Liver (tissue), 9 donors: ENCODE data around the gene TRIM65. TPM values are rescaled to one million over a fixed set of nuclear protein-coding genes. Genes with fewer than 3 reads are reported as not detected.

Source experiments
- DNase-seq: peaks from one replicate; pipeline ENCODE4 v3.0.0-alpha.2; 2017; ENCODE audit warnings: low spot score
- H3K27ac ChIP-seq, 2 donors: one replicate each; pipeline ENCODE4 v1.7.0; 2013; ENCODE audit warnings: inconsistent platforms in 2 of 2, low read length in 2 of 2, control low read depth in 1 of 2, low read depth in 1 of 2, mild to moderate bottlenecking in 1 of 2
- H3K27me3 ChIP-seq, 4 donors: one replicate each; pipeline versions ENCODE4 v1.6.1 to v1.7.0; 2013; ENCODE audit warnings: low read length in 3 of 4, inconsistent platforms in 1 of 4, mild to moderate bottlenecking in 1 of 4, moderate library complexity in 1 of 4; ENCODE audit not compliant: control insufficient read depth in 4 of 4, insufficient read depth in 4 of 4
- H3K36me3 ChIP-seq, 4 donors: one replicate each; pipeline versions ENCODE4 v1.6.1 to v1.7.0; 2013; ENCODE audit warnings: low read length in 3 of 4, mild to moderate bottlenecking in 3 of 4, low read depth in 1 of 4, moderate library complexity in 1 of 4; ENCODE audit not compliant: control insufficient read depth in 4 of 4, insufficient read depth in 3 of 4
- H3K4me1 ChIP-seq, 4 donors: one replicate each; pipeline versions ENCODE4 v1.6.1 to v1.7.0; 2013; ENCODE audit warnings: low read length in 3 of 4, mild to moderate bottlenecking in 3 of 4, moderate library complexity in 1 of 4; ENCODE audit not compliant: control insufficient read depth in 4 of 4, insufficient read depth in 4 of 4
- H3K4me3 ChIP-seq, 3 donors: one replicate each; pipeline versions ENCODE4 v1.6.1 to v1.7.0; 2013; ENCODE audit warnings: low read length in 3 of 3, control low read depth in 1 of 3, low read depth in 1 of 3, mild to moderate bottlenecking in 1 of 3
- H3K9ac ChIP-seq, 2 donors: one replicate each; pipeline ENCODE4 v1.7.0; 2013; ENCODE audit warnings: low read length in 2 of 2, mild to moderate bottlenecking in 2 of 2, moderate library complexity in 2 of 2, control low read depth in 1 of 2, low read depth in 1 of 2
- H3K9me3 ChIP-seq, 4 donors: one replicate each; pipeline versions ENCODE4 v1.6.1 to v1.7.0; 2013; ENCODE audit warnings: low read length in 3 of 4; ENCODE audit not compliant: control insufficient read depth in 4 of 4
- EGR1 ChIP-seq, 2 donors: IDR thresholded peaks; 2 replicates each; pipeline ENCODE4 v1.6.1; 2016 to 2018; ENCODE audit warnings: antibody characterized with exemption in 2 of 2, low read depth in 2 of 2
- FOXA1 ChIP-seq: IDR thresholded peaks from 2 replicates; pipeline ENCODE4 v1.6.1; 2016; ENCODE audit warnings: antibody characterized with exemption
- FOXA2 ChIP-seq: IDR thresholded peaks from 2 replicates; pipeline ENCODE4 v1.6.1; 2016; ENCODE audit warnings: antibody characterized with exemption
- GABPA ChIP-seq, 2 donors: IDR thresholded peaks in 1 of 2; conservative IDR thresholded peaks in 1 of 2; 2 replicates each; pipeline ENCODE4 v1.6.1; 2016; ENCODE audit warnings: antibody characterized with exemption in 2 of 2, mild to moderate bottlenecking in 1 of 2, moderate library complexity in 1 of 2
- HNF4A ChIP-seq, 2 donors: conservative IDR thresholded peaks; 2 replicates each; pipeline ENCODE4 v1.6.1; 2016; ENCODE audit warnings: antibody characterized with exemption in 2 of 2, mild to moderate bottlenecking in 2 of 2
- HNF4G ChIP-seq: IDR thresholded peaks from 2 replicates; pipeline ENCODE4 v1.6.1; 2016; ENCODE audit warnings: antibody characterized with exemption
- JUND ChIP-seq, 2 donors: IDR thresholded peaks; 2 replicates each; pipeline ENCODE4 v1.6.1; 2016; ENCODE audit warnings: antibody characterized with exemption in 2 of 2
- NR2F2 ChIP-seq: IDR thresholded peaks from 2 replicates; pipeline ENCODE4 v1.6.1; 2016; ENCODE audit warnings: antibody characterized with exemption
- RAD21 ChIP-seq, 2 donors: IDR thresholded peaks; 2 replicates each; pipeline ENCODE4 v1.6.1; 2016; ENCODE audit warnings: antibody characterized with exemption in 2 of 2, mild to moderate bottlenecking in 2 of 2
- RXRA ChIP-seq, 2 donors: IDR thresholded peaks; 2 replicates each; pipeline ENCODE4 v1.6.1; 2017 to 2018; ENCODE audit warnings: antibody characterized with exemption in 2 of 2, mild to moderate bottlenecking in 1 of 2
- SP1 ChIP-seq: IDR thresholded peaks from 2 replicates; pipeline ENCODE4 v1.6.1; 2018; ENCODE audit warnings: antibody characterized with exemption, mild to moderate bottlenecking
- TAF1 ChIP-seq: conservative IDR thresholded peaks from 2 replicates; pipeline ENCODE4 v1.6.1; 2016; ENCODE audit warnings: antibody characterized with exemption, mild to moderate bottlenecking
- YY1 ChIP-seq: IDR thresholded peaks from 2 replicates; pipeline ENCODE4 v1.6.1; 2016; ENCODE audit warnings: antibody characterized with exemption, mild to moderate bottlenecking
- WGBS: extraction: QIAGEN DNeasy Blood & Tissue Kit; methylation state at CpG from one replicate; pipeline ENCODE4 v1.1.7; 2013; 5-methylcytosine and 5-hydroxymethylcytosine counted together
- polyA plus RNA-seq, 2 donors: library from polyadenylated mRNA; stranded (reverse) in 1 of 2; unstranded in 1 of 2; fragments of 200-250 nt in 1 of 2; fragments of >200 nt in 1 of 2; fragmentation: Nextera tagmentation in 1 of 2; extraction: Ambion mirVana in 1 of 2; gene quantifications; one replicate each; pipeline versions ENCODE4 v1.2.1 to v1.2.3, GENCODE V29; 2013 to 2015
- total RNA-seq, 2 donors: library from RNA; depleted of rRNA; stranded (reverse); fragments of >200 nt; gene quantifications; one replicate each; pipeline ENCODE4 v1.2.3, GENCODE V29; 2014
- TF ChIP-seq, protein P1 (sequence below): IDR thresholded peaks from 2 replicates; pipeline ENCODE4 v1.6.1; 2016; ENCODE audit warnings: antibody characterized with exemption
- TF ChIP-seq, protein P2 (sequence below): fragments of 150-350 bp; IDR thresholded peaks from 2 replicates; pipeline ENCODE4 v1.5.1; 2017; ENCODE audit warnings: improper control_type of control experiment, low read depth, low read length; ENCODE audit not compliant: missing input control
- donor health status: healthy.
- donor health status: healthy.
- donor health status: healthy.
- donor health status: healthy.
- donor health status: healthy.

Gene TRIM65, protein sequence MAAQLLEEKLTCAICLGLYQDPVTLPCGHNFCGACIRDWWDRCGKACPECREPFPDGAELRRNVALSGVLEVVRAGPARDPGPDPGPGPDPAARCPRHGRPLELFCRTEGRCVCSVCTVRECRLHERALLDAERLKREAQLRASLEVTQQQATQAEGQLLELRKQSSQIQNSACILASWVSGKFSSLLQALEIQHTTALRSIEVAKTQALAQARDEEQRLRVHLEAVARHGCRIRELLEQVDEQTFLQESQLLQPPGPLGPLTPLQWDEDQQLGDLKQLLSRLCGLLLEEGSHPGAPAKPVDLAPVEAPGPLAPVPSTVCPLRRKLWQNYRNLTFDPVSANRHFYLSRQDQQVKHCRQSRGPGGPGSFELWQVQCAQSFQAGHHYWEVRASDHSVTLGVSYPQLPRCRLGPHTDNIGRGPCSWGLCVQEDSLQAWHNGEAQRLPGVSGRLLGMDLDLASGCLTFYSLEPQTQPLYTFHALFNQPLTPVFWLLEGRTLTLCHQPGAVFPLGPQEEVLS
- total RNA-seq, result 1 to 10 TPM; 7.7 to 8.6 TPM
- 1 to 10 TPM; 1.5 to 5.3 TPM for polyA plus RNA-seq

DNA sequence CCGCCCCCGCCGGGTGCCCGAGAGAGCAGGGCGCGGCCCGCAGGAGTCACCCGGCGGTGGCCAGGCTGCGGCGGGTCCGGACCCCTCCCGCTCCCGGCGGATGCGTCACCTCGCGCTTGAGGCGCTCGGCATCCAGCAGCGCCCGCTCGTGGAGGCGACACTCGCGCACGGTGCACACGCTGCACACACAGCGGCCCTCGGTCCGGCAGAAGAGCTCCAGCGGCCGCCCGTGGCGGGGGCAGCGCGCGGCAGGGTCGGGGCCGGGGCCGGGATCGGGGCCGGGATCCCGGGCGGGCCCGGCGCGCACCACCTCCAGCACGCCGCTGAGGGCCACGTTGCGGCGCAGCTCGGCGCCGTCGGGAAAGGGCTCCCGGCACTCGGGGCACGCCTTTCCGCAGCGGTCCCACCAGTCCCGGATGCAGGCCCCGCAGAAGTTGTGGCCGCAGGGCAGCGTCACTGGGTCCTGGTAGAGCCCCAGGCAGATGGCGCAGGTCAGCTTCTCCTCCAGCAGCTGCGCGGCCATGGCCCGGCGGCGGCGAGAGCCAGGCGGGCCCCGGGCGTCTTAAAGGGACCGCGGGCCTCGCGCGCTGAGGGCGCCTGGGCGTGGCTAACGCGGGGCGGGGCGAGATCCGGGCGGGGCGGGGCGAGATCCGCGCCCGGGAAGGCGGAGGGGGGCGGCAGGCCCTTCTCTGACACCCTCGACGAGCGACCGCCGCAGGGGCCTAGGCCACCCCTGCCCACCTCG, at the start of gene TRIM65:
Gene TRIM65, minus strand, starts transcription at position 537 of the 745 bp plus-strand sequence. Its CDS starts 14 bp downstream, at position 523.
- peak within 1 kb of the TSS in 1 of 2 donors; percentile 76 for H3K9ac ChIP-seq
- TF ChIP-seq HNF4A (conservative IDR thresholded peaks at IDR 0.05) (no peak), JUND (IDR thresholded peaks at IDR 0.05) (no peak), RAD21 (IDR thresholded peaks at IDR 0.05) (peak in 1 of 2 donors; percentile 31), FOXA2 (no peak), GABPA (IDR thresholded peaks at IDR 0.05 in 1 of 2, conservative IDR thresholded peaks at IDR 0.05 in 1 of 2) (no peak), YY1 (peak; percentile 55), NR2F2 (no peak), RXRA (IDR thresholded peaks at IDR 0.05) (no peak)
- TF ChIP-seq, protein P1, sequence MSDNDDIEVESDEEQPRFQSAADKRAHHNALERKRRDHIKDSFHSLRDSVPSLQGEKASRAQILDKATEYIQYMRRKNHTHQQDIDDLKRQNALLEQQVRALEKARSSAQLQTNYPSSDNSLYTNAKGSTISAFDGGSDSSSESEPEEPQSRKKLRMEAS, result no peak
- TF ChIP-seq, protein P2, sequence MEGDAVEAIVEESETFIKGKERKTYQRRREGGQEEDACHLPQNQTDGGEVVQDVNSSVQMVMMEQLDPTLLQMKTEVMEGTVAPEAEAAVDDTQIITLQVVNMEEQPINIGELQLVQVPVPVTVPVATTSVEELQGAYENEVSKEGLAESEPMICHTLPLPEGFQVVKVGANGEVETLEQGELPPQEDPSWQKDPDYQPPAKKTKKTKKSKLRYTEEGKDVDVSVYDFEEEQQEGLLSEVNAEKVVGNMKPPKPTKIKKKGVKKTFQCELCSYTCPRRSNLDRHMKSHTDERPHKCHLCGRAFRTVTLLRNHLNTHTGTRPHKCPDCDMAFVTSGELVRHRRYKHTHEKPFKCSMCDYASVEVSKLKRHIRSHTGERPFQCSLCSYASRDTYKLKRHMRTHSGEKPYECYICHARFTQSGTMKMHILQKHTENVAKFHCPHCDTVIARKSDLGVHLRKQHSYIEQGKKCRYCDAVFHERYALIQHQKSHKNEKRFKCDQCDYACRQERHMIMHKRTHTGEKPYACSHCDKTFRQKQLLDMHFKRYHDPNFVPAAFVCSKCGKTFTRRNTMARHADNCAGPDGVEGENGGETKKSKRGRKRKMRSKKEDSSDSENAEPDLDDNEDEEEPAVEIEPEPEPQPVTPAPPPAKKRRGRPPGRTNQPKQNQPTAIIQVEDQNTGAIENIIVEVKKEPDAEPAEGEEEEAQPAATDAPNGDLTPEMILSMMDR, result peak; percentile 13
- peak within 1 kb of the TSS; percentile 78 to 83 for H3K27ac ChIP-seq
- peaks cover 7 to 48% (median 36%) of the 10 kb centered on the region in 4 donors for H3K4me1 ChIP-seq
- H3K4me3 ChIP-seq, result peak within 1 kb of the TSS; percentile 69 to 73 (median 72)
- H3K9me3 ChIP-seq, result no peaks in the 10 kb centered on the region
- H3K36me3 ChIP-seq, result peaks cover 5 to 22% (median 13%) of the 10 kb centered on the region in 4 donors
- no peaks in the 10 kb centered on the region for H3K27me3 ChIP-seq
- peak; percentile 87 for DNase-seq
- WGBS, result 2% methylated on average over 102 of the region's 102 CpGs

DNA sequence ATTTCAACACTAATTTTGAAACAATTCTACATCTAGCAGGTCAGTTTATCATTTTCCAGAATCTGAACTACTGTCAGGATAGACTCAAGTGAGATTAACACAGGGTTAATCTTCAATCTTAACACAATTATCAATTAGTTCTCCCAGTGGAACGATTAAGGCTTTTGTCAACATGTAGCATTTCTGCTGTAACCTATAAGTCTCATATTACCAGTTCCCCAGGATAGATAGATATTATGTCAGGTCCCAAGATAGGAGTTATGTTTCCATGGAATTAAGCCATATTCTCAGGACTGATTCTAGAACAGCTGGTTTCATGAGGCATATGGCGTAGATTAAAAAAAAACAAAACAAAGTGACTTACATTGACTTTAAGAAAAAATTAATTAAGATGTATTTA, 48.5 kb upstream of the TRIM65 start:
- Histone ChIP-seq H3K4me1 (peaks cover 0 to 17% (median 9%) of the 10 kb centered on the region in 4 donors), H3K27me3 (no peaks in the 10 kb centered on the region), H3K9ac (no peak overlapping the region), H3K9me3 (no peaks in the 10 kb centered on the region), H3K36me3 (peaks cover 7 to 58% (median 49%) of the 10 kb centered on the region in 4 donors), H3K27ac (no peak overlapping the region), H3K4me3 (no peak overlapping the region)
- DNase-seq, result no peak
- 67% methylated on average over 2 of the region's 2 CpGs for WGBS
- TF ChIP-seq RXRA (IDR thresholded peaks at IDR 0.05) (no peak), TAF1 (no peak), HNF4A (conservative IDR thresholded peaks at IDR 0.05) (no peak), YY1 (no peak), GABPA (IDR thresholded peaks at IDR 0.05 in 1 of 2, conservative IDR thresholded peaks at IDR 0.05 in 1 of 2) (no peak), HNF4G (no peak), JUND (IDR thresholded peaks at IDR 0.05) (no peak), SP1 (no peak), EGR1 (IDR thresholded peaks at IDR 0.05; ENCODE audit: low read depth in 2 of 2) (no peak), FOXA1 (no peak)
- TF ChIP-seq, protein P1, result no peak
- TF ChIP-seq, protein P2, result no peak
